ENCODE results near the gene ZNF740.

DNA sequence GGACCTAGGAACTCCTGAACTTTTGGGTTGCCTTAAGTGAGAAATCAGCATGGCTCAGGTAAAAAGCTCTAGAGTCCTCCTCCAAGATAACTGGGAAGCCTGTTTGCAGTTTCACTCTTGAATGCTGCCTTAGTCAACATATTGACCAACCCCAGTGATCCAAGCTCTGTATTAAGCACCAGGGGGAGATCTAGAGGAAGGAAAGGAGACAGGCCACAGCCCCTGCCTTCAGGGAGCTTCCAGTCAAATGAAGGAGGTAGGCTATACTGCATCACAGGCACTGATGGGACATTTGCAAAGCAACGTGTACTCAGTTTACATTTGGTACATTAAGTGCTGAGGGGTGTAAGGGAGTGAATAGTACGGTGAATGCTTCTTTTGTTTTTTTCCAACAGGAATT, 1.4 kb downstream of the ZNF740 start:
- TF ChIP-seq, protein P1, sequence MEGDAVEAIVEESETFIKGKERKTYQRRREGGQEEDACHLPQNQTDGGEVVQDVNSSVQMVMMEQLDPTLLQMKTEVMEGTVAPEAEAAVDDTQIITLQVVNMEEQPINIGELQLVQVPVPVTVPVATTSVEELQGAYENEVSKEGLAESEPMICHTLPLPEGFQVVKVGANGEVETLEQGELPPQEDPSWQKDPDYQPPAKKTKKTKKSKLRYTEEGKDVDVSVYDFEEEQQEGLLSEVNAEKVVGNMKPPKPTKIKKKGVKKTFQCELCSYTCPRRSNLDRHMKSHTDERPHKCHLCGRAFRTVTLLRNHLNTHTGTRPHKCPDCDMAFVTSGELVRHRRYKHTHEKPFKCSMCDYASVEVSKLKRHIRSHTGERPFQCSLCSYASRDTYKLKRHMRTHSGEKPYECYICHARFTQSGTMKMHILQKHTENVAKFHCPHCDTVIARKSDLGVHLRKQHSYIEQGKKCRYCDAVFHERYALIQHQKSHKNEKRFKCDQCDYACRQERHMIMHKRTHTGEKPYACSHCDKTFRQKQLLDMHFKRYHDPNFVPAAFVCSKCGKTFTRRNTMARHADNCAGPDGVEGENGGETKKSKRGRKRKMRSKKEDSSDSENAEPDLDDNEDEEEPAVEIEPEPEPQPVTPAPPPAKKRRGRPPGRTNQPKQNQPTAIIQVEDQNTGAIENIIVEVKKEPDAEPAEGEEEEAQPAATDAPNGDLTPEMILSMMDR (conservative IDR thresholded peaks at IDR 0.05; ENCODE audit: low read depth, low read length), result no peak
- no peak for TF ChIP-seq RFX5 (IDR thresholded peaks at IDR 0.05; ENCODE audit: low read depth, low read length)
- TF ChIP-seq RCOR1 (IDR thresholded peaks at IDR 0.05; ENCODE audit: insufficient replicate concordance, low read length), result no peak
- TF ChIP-seq, protein P2, sequence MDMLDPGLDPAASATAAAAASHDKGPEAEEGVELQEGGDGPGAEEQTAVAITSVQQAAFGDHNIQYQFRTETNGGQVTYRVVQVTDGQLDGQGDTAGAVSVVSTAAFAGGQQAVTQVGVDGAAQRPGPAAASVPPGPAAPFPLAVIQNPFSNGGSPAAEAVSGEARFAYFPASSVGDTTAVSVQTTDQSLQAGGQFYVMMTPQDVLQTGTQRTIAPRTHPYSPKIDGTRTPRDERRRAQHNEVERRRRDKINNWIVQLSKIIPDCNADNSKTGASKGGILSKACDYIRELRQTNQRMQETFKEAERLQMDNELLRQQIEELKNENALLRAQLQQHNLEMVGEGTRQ (IDR thresholded peaks at IDR 0.05; ENCODE audit: low read depth, low read length), result no peak
